ENCODE measurements around the gene MRGPRE.
"Not testable (repeated sequence)": the region's sequence is repeated elsewhere in the genome, so short reads cannot be mapped to it uniquely, and the experiment has no call there.

The MRGPRE gene, protein sequence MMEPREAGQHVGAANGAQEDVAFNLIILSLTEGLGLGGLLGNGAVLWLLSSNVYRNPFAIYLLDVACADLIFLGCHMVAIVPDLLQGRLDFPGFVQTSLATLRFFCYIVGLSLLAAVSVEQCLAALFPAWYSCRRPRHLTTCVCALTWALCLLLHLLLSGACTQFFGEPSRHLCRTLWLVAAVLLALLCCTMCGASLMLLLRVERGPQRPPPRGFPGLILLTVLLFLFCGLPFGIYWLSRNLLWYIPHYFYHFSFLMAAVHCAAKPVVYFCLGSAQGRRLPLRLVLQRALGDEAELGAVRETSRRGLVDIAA

GRCh38 chr11:3231851-3232744, at the start of gene MRGPRE:
MRGPRE (minus strand) TSS chr11:3232417; CDS start chr11:3228799, 3,618 bp downstream.
- no peak for DNase-seq

DNA sequence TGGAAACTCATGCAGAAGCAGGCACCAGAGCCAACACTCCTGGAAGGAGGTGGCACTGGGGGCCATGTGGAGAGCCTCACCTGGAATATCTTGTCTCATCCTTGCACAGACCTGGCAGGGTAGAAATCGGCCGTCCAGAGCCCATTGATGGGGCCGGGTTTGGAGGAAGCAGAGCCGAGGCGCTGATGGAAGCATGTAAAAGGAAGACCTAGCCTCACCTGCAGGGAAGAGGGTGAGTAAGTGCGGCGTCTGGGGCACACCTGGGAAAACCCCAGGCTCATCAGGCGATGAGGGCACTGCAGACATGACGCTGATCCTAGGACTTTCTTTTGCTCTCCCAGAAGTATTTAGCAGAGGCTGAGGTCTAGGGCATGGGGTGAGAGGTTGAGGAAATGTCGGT, 48.9 kb upstream of the MRGPRE start:
- DNase-seq: not testable (repeated sequence)

DNA sequence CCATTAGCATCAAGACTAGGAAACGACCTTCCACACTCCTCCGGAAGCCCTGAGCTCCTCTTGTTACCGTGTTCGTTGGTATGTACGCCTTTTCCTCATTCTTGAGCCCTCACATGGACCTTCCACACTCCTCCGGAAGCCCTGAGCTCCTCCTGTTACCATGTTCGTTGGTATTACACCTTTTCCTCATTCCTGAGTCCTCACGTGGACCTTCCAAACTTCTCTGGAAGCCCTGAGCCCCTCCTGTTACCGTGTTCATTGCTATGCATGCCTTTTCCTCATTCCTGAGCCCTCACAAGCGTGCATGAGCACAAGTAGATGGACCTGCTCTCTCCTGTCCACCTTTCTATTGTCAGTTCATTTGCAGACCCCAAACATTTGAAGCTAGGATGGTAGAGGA, 48.4 kb upstream of the MRGPRE start:
- not testable (repeated sequence) for DNase-seq

- not testable (repeated sequence) for DNase-seq
Measured at GRCh38 chr11:3278922-3279321, 46.7 kb upstream of the MRGPRE start.

- DNase-seq: not testable (repeated sequence)
Measured at GRCh38 chr11:3273629-3274028, 41.4 kb upstream of the MRGPRE start.

DNA sequence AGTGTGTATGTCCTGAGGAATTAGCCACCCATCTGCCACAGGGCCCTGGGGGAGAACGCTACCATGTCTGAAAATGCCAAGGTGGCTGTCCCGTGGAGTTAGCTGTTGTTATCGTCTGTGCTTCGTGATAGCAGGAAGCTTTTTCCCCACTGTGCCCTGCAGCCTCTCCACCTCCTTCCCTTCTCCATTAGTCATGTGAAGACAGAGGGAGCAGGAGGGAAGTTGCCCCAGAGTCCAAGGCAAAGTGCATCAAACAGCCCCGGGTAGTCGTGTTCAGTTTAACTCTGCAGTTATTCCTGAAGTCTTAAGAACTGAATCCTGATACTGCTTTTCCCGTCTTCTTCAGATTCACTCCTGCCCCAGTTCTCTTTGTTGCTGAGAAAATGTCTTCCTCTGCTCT, 30.3 kb upstream of the MRGPRE start:
- not testable (repeated sequence) for DNase-seq

GRCh38 chr11:3261831-3262230, 29.6 kb upstream of the MRGPRE start:
- DNase-seq: not testable (repeated sequence)

- not testable (repeated sequence) for DNase-seq
Measured at GRCh38 chr11:3257509-3257908, 25.3 kb upstream of the MRGPRE start.

DNA sequence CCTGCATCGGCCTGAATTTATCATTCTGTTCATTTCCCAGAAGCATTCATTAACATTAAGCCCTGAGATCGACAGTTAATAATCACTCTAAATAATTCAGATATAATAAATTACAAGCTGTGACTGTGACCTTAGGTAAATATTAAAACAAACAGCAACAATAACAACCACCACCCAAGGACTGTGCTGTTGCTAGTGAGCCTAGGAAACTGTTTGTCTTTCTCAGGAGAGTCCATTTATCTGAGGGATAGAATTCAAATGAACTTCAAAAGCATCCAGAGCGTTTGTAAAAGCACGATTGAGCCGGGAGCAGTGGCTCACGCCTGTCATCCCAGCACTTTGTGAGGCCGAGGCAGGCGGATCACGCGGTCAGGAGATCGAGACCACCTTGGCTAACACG, 23.0 kb upstream of the MRGPRE start:
- not testable (repeated sequence) for DNase-seq

- not testable (repeated sequence) for DNase-seq
Measured at GRCh38 chr11:3254773-3255172, 22.6 kb upstream of the MRGPRE start.

DNA sequence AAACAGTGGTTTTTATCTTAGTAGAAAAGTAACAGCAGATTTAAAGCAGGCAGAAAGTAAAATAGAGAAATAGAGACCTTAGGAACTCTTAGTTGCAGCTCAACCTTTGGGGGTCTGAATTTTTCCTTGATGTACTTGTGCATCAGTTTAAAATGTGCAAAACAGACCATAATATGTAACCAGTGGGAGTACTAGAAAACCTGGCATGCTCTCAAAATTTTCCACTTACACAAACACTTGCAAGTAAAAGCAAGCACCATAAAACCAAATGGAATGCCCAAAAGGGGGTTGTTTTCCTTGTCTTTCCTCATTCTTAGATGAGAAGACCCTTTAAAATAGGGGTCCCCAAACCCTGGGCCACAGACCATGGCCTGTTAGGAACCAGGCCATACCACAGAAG, 12.9 kb upstream of the MRGPRE start:
- no peak for DNase-seq

- no peak for DNase-seq
Measured at GRCh38 chr11:3243880-3244279, 11.7 kb upstream of the MRGPRE start.

- no peak for DNase-seq
Measured at GRCh38 chr11:3237119-3237518, 4.9 kb upstream of the MRGPRE start.

DNA sequence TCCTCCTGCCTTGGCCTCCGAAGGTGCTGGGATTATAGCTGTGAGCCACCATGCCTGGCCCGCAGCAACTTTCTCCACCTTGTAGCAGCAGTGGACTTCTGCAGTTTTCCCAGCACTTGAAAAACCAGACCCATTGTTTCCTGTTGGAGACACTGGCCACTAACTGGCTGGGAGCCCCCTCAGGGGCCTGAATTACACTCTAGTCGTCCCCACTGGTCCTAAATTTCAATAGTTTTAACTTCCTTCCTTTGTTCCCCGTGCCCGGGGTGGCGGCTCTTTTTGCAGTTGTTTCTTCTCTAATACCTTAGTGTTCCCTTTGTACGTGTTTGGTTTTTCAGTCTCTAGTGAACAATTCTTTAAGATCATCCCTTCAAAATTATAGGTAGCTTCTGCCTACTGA, 2.6 kb upstream of the MRGPRE start:
- DNase-seq: no peak

DNA sequence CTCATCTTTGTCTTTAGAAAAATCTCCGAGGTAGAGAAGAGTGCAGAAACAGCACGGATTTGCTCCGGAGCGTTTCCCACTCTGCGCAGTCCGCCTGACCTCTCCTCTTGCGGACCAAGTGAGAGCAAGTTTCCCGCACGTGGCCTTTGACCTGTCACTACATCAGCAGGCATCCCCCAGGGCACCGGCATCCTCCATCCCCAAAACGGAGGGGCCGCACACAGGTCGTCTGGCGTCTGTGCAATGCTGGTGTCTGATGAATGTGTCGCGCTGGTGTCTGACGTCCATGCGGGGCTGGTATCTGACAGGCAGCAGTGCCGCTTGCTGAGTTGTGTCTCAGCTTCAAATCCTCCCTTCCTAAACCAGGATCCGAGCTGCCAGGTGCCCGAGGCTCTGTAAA, 739 bp upstream of the MRGPRE start:
- DNase-seq: no peak

DNA sequence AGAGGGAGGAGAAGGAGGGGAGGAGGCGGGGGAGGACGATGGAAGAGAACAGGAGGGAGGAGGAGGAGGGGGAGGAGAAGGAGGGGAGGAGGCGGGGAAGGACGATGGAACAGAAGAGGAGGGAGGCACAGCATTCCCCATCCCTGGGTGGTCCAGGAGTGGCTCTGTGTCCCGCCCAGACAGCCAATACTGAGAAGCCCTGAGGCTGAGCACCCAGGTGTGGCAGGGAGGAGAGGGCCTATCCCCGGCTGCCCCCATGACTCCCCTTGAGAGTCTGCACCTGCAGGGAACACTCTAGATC, 717 bp downstream of the MRGPRE start:
- no peak for DNase-seq

- DNase-seq: no peak
Measured at GRCh38 chr11:3230636-3231549, 1.3 kb downstream of the MRGPRE start.

DNA sequence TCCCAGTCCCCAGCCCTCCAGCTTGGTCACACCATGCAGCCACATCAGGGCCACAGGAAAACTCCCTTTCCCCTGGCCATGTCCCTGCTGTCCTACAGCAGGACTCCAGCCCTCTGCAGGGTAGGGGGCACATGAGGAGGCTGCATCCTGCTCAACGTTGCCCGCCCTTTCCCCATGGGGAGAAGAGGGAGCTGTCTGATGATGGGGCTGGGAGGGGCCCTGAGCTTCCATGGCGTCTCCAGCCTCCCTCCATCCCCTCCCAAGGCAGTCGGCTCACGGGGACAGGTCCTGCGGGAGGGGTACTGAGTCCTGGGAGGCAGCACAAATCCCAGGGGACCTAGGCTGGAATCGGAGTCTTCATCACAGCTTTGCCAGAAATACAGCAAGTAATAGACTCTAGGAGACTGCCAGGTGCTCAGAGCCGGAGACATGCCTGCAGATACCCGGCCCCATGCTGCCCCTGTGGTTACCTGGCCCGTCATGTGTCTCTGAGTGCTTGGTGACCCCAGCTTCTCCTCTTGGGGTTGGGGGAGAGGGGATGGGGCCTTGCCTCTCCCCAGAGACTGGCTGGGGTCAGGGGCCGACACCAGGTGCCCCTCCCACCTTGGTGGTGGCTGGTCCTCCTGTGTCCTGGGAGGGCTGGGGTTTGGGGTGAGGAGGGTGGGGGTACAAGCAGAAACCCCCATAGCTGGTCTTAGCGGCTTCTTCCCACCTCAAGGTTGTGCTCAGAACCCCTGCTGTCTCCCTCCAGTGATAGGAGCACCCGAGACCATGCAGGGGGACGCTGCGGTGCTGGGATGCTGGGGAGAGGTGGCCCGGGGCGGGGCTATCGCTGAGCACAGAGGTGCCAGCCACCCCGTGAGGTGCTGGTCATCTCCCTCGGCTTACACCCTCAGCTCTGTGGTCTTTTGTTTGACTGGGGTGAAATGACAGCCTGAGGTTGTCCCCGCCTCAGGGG, 2.3 kb downstream of the MRGPRE start:
- no peak for DNase-seq

GRCh38 chr11:3228445-3228829, 3.8 kb downstream of the MRGPRE start:
- no peak for DNase-seq

- DNase-seq: no peak
Measured at GRCh38 chr11:3227568-3228444, 4.4 kb downstream of the MRGPRE start.

All from stimulated activated CD4-positive, alpha-beta T cell treated with anti-CD3 and anti-CD28 coated beads, Interleukin-4, amount 100 ng/mL, for 24 hours (primary cell).